Osteoblast (primary cell): ENCODE results near the gene ADGRA1. TPM values are rescaled to one million over a fixed set of nuclear protein-coding genes. Genes with fewer than 3 reads are reported as not detected.

Experiments used
- DNase-seq: peaks from one replicate; pipeline ENCODE4 v3.0.0; 2011; ENCODE audit warnings: low spot score, mixed read lengths; ENCODE audit not compliant: insufficient read length; ENCODE audit errors: missing footprints
- H2AFZ ChIP-seq: 2 replicates; pipeline ENCODE4 v1.6.0; 2011; ENCODE audit warnings: mild to moderate bottlenecking, low read length
- H3K27ac ChIP-seq: 2 replicates; pipeline ENCODE4 v1.5.1; 2011; ENCODE audit warnings: mild to moderate bottlenecking, low read depth, low read length, moderate library complexity
- H3K27me3 ChIP-seq: 2 replicates; pipeline ENCODE4 v1.6.0; 2012; ENCODE audit warnings: mild to moderate bottlenecking, control low read depth, inconsistent platforms, low read length, moderate library complexity; ENCODE audit not compliant: insufficient read depth
- H3K36me3 ChIP-seq: 2 replicates; pipeline ENCODE4 v1.5.1; 2011; ENCODE audit warnings: mild to moderate bottlenecking, low read length, control low read depth, moderate library complexity; ENCODE audit not compliant: insufficient read depth
- H3K4me1 ChIP-seq: 2 replicates; pipeline ENCODE4 v1.5.1; 2011; ENCODE audit warnings: mild to moderate bottlenecking, low read length, control low read depth, moderate library complexity; ENCODE audit not compliant: insufficient read depth
- H3K4me2 ChIP-seq: 2 replicates; pipeline ENCODE4 v1.6.0; 2011; ENCODE audit warnings: mild to moderate bottlenecking, low read length; ENCODE audit not compliant: insufficient read depth
- H3K4me3 ChIP-seq: fragments of 200-600 bp; sonication (generic); 3 replicates; pipeline ENCODE4 v1.5.1; 2012; ENCODE audit warnings: mild to moderate bottlenecking, low read length, inconsistent platforms; ENCODE audit not compliant: insufficient read depth
- H3K79me2 ChIP-seq: 2 replicates; pipeline ENCODE4 v1.6.0; 2012; ENCODE audit warnings: mild to moderate bottlenecking, low read length, control low read depth, inconsistent platforms; ENCODE audit not compliant: insufficient read depth
- H3K9me3 ChIP-seq: 2 replicates; pipeline ENCODE4 v1.5.1; 2011; ENCODE audit warnings: low read depth, low read length, control low read depth
- H4K20me1 ChIP-seq: 2 replicates; pipeline ENCODE4 v1.6.0; 2012; ENCODE audit warnings: mild to moderate bottlenecking, low read length, control low read depth; ENCODE audit not compliant: insufficient read depth
- total RNA-seq: library from RNA; depleted of rRNA; stranded (reverse); fragments of >200 nt; gene quantifications from 2 replicates; pipeline ENCODE4 v1.2.3, GENCODE V29; 2012
- TF ChIP-seq, protein P1 (sequence below): IDR thresholded peaks from 2 replicates; pipeline ENCODE4 v1.5.1; 2011; ENCODE audit warnings: mild to moderate bottlenecking, low read depth, low read length, moderate library complexity; ENCODE audit errors: extremely low read depth

Gene ADGRA1
- total RNA-seq, 1 donor: not detected

DNA sequence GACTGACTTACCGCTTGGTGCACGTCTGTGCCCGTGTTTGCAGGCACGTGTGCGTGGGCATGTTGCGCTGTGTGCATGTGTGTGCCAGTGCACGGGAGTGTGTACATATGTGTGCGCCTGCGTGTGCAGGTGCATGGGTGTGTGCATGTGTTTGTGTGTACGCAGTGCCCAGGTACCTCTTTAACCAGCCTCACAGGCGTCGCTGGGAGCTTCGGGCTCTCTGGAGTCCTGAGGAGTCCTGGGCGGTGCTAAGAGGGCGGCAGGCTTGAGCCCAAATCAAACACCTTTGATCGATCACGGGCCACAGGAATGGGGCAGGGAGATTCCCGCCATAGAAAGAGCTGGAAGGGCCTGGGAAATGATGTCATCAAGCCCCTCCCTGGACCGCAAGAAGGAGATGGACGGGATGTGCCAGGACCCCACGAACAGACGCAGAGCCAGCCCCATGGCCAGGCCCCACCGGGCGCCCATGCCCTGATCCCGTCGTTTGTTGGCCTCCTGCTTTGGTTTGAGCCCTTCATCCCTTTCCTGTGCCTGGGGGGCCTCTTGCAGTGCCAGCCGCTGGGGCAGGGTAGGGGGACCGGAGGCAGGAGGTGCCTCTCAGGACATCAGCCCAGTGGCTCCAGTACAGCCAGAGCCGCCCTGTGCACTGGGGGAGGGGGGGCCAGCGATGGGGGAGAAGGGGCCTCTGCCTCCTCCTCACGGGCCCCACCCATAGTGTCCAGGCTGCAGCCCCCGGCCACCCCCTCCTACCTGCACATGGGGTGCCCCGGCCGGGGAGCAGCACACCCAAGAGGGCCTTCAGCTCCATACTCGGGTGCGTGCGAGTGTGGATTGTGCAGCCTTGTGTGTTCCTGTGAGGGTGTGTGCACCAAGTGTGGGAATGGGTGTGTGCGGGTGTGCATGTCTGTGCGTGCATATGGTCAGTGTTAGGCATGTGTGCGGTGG lies 78.1 kb downstream of the ADGRA1 start:
- no peaks in the 10 kb centered on the region for H4K20me1 ChIP-seq
- no peaks in the 10 kb centered on the region for H3K4me1 ChIP-seq
- H3K36me3 ChIP-seq: no peaks in the 10 kb centered on the region
- TF ChIP-seq, protein P1, sequence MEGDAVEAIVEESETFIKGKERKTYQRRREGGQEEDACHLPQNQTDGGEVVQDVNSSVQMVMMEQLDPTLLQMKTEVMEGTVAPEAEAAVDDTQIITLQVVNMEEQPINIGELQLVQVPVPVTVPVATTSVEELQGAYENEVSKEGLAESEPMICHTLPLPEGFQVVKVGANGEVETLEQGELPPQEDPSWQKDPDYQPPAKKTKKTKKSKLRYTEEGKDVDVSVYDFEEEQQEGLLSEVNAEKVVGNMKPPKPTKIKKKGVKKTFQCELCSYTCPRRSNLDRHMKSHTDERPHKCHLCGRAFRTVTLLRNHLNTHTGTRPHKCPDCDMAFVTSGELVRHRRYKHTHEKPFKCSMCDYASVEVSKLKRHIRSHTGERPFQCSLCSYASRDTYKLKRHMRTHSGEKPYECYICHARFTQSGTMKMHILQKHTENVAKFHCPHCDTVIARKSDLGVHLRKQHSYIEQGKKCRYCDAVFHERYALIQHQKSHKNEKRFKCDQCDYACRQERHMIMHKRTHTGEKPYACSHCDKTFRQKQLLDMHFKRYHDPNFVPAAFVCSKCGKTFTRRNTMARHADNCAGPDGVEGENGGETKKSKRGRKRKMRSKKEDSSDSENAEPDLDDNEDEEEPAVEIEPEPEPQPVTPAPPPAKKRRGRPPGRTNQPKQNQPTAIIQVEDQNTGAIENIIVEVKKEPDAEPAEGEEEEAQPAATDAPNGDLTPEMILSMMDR: no peak
- H3K4me3 ChIP-seq: no peak overlapping the region
- no peak overlapping the region for H3K4me2 ChIP-seq
- H2AFZ ChIP-seq: no peak overlapping the region
- peak; percentile 80 for DNase-seq
- peaks cover 8% of the 10 kb centered on the region for H3K27me3 ChIP-seq
- no peaks in the 10 kb centered on the region for H3K79me2 ChIP-seq
- no peaks in the 10 kb centered on the region for H3K9me3 ChIP-seq
- no peak overlapping the region for H3K27ac ChIP-seq

DNA sequence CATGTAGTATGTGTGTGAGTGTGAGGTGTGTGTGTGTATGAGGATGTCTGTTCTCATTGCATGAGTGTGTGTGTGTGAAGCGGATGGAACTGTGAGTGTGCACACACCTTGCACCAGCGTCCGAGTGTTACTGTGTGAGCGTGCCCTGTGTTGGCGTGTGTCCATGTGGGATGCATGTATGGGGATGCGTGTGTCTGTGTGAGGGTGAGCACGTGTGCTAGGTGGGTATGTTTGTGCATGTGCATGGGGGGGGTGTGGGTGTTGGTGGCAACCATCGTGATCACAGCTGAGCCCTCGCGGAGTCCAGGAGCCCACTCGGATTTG lies 78.7 kb downstream of the ADGRA1 start:
- peaks cover 2% of the 10 kb centered on the region for H3K27me3 ChIP-seq
- no peaks in the 10 kb centered on the region for H3K9me3 ChIP-seq
- H3K36me3 ChIP-seq: no peaks in the 10 kb centered on the region
- no peak overlapping the region for H3K27ac ChIP-seq
- no peaks in the 10 kb centered on the region for H3K4me1 ChIP-seq
- no peak overlapping the region for H2AFZ ChIP-seq
- no peaks in the 10 kb centered on the region for H3K79me2 ChIP-seq
- TF ChIP-seq, protein P1: no peak
- peak; percentile 53 for DNase-seq
- H4K20me1 ChIP-seq: no peaks in the 10 kb centered on the region
- no peak overlapping the region for H3K4me2 ChIP-seq
- H3K4me3 ChIP-seq: no peak overlapping the region

DNA sequence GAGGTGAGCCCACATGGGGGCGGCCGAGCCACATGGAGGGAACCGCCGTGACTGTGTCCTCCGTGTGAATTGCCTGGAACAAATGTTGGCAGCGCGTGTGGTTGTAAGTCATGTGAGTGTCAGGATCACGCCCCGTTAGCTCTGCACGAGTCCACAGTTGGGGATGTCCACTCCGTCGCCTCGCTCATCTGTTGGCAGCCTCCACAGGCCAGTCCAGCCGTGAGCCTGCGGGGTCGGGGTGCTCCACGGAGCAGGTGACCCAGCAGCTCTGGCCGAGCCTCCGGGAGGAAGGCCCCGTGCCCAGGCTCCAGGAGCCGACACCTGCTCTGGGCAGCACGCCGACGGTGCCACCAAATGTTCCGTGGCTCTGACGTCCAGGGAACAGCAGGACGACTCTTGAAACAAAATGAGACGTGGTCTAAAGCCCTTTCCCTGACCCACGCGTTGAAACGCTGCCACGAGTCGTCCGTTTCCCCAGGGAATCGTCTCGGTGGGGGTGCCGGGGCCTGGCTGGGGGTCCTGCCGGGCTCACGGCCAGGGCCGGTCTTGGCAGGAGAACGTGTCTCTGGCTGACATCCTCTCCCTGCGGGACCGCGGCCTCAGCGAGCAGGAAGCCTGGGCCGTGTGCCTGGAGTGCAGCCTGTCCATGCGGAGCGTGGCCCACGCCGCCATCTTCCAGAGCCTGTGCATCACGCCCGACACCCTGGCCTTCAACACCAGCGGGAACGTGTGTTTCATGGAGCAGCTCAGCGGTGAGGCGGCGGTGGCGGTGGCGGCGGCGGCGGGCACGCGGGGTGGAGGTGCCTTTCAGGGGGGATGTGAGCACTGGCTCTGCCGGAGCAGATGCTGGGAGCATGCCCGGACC lies 79.3 kb downstream of the ADGRA1 start:
- H4K20me1 ChIP-seq: no peaks in the 10 kb centered on the region
- H3K27ac ChIP-seq: no peak overlapping the region
- no peaks in the 10 kb centered on the region for H3K79me2 ChIP-seq
- no peak overlapping the region for H3K4me3 ChIP-seq
- H2AFZ ChIP-seq: no peak overlapping the region
- TF ChIP-seq, protein P1: no peak
- no peaks in the 10 kb centered on the region for H3K4me1 ChIP-seq
- H3K27me3 ChIP-seq: no peaks in the 10 kb centered on the region
- H3K36me3 ChIP-seq: no peaks in the 10 kb centered on the region
- DNase-seq: peak; percentile 80
- H3K9me3 ChIP-seq: no peaks in the 10 kb centered on the region
- H3K4me2 ChIP-seq: no peak overlapping the region
